Gastroesophageal sphincter (tissue), 3 donors: ENCODE data around the gene TMEM272.

Source experiments
- CTCF ChIP-seq, 4 experiments: fragments of 200-600 bp in 2 of 4; fragments of 450-650 bp in 2 of 4; sonication (generic) in 1 of 4; IDR thresholded peaks; one replicate each; pipeline ENCODE4 v1.5.1; 2017 to 2019; ENCODE audit warnings: antibody characterized with exemption in 4 of 4, mild to moderate bottlenecking in 2 of 4, moderate library complexity in 2 of 4
- EP300 ChIP-seq: sonication (generic); formaldehyde crosslinking; IDR thresholded peaks from one replicate; pipeline ENCODE4 v1.6.1; 2017; ENCODE audit warnings: antibody characterized with exemption, mild to moderate bottlenecking
- POLR2A ChIP-seq, 2 donors: fragments of 450-650 bp; IDR thresholded peaks; one replicate each; pipeline ENCODE4 v1.6.1; 2017; ENCODE audit warnings: antibody characterized with exemption in 2 of 2, mild to moderate bottlenecking in 2 of 2, moderate library complexity in 1 of 2

GRCh38 chr13:51805313-51805712 lies 39.7 kb downstream of the TMEM272 start:
- TF ChIP-seq EP300: no peak
- TF ChIP-seq POLR2A (IDR thresholded peaks at IDR 0.05): no peak
- no peak for TF ChIP-seq CTCF (IDR thresholded peaks at IDR 0.05)
